ENCODE data around the gene RAB9A. TPM values are rescaled to one million over a fixed set of nuclear protein-coding genes. Genes with fewer than 3 reads are reported as not detected.

The RAB9A gene
- total RNA-seq, 1 experiment from 2014 or later = 25.8 TPM

GRCh38 chrX:13691841-13692371, 3.0 kb downstream of the RAB9A start:
- TF ChIP-seq EZH2 (IDR thresholded peaks at IDR 0.05; ENCODE audit: borderline replicate concordance, low read depth, low read length, poor library complexity, severe bottlenecking) (no peak), CTCF (conservative IDR thresholded peaks at IDR 0.05; ENCODE audit: low read depth, low read length) (no peak)
- intact Hi-C loops (cut with micrococcal nuclease; ENCODE audit: unreplicated experiment) = no loop called here
- peaks cover 37% of the 10 kb centered on the region for H3K4me1 ChIP-seq (ENCODE audit: insufficient read depth, low read length, poor library complexity, severe bottlenecking)
- H3K27me3 ChIP-seq (replicated peaks; ENCODE audit: insufficient read depth, low read depth, low read length, poor library complexity) = peaks cover 5% of the 10 kb centered on the region
- POLR2A ChIA-PET (ENCODE audit: low non-redundant PET) = no interaction called here
- no peaks in the 10 kb centered on the region for H3K36me3 ChIP-seq (ENCODE audit: insufficient read depth, low read length, poor library complexity, severe bottlenecking)
- CTCF ChIA-PET = no interaction called here
- no TSS peak for BruUV-seq (replicated peaks)
- no peak for DNase-seq (ENCODE audit: low spot score)
- no peak overlapping the region for H3K4me3 ChIP-seq (ENCODE audit: low read depth, low read length, poor library complexity, severe bottlenecking)
- no peak overlapping the region for H3K27ac ChIP-seq (ENCODE audit: low read depth, low read length, poor library complexity, severe bottlenecking)
- no peaks in the 10 kb centered on the region for H3K9me3 ChIP-seq (ENCODE audit: low read depth, low read length, poor library complexity, severe bottlenecking)

GRCh38 chrX:13692771-13693231, 3.9 kb downstream of the RAB9A start:
- TF ChIP-seq EZH2 (IDR thresholded peaks at IDR 0.05; ENCODE audit: borderline replicate concordance, low read depth, low read length, poor library complexity, severe bottlenecking) (no peak), CTCF (conservative IDR thresholded peaks at IDR 0.05; ENCODE audit: low read depth, low read length) (no peak)
- no TSS peak for BruUV-seq (replicated peaks)
- Histone ChIP-seq H3K4me1 (ENCODE audit: insufficient read depth, low read length, poor library complexity, severe bottlenecking) (peaks cover 40% of the 10 kb centered on the region), H3K36me3 (ENCODE audit: insufficient read depth, low read length, poor library complexity, severe bottlenecking) (no peaks in the 10 kb centered on the region), H3K27ac (ENCODE audit: low read depth, low read length, poor library complexity, severe bottlenecking) (no peak overlapping the region), H3K4me3 (ENCODE audit: low read depth, low read length, poor library complexity, severe bottlenecking) (no peak overlapping the region), H3K27me3 (replicated peaks; ENCODE audit: insufficient read depth, low read depth, low read length, poor library complexity) (peaks cover 5% of the 10 kb centered on the region), H3K9me3 (ENCODE audit: low read depth, low read length, poor library complexity, severe bottlenecking) (no peaks in the 10 kb centered on the region)
- no peak for DNase-seq (ENCODE audit: low spot score)
- intact Hi-C loops (cut with micrococcal nuclease; ENCODE audit: unreplicated experiment) = no loop called here
- ChIA-PET POLR2A (ENCODE audit: low non-redundant PET) (no interaction called here), CTCF (no interaction called here)

- no TSS peak for BruUV-seq (replicated peaks)
- no peak for TF ChIP-seq CTCF (conservative IDR thresholded peaks at IDR 0.05; ENCODE audit: low read depth, low read length)
- TF ChIP-seq EZH2 (IDR thresholded peaks at IDR 0.05; ENCODE audit: borderline replicate concordance, low read depth, low read length, poor library complexity, severe bottlenecking) = no peak
- intact Hi-C loops (cut with micrococcal nuclease; ENCODE audit: unreplicated experiment) = no loop called here
- Histone ChIP-seq H3K36me3 (ENCODE audit: insufficient read depth, low read length, poor library complexity, severe bottlenecking) (no peaks in the 10 kb centered on the region), H3K27me3 (replicated peaks; ENCODE audit: insufficient read depth, low read depth, low read length, poor library complexity) (no peaks in the 10 kb centered on the region), H3K4me1 (ENCODE audit: insufficient read depth, low read length, poor library complexity, severe bottlenecking) (peaks cover 45% of the 10 kb centered on the region), H3K27ac (ENCODE audit: low read depth, low read length, poor library complexity, severe bottlenecking) (no peak overlapping the region), H3K9me3 (ENCODE audit: low read depth, low read length, poor library complexity, severe bottlenecking) (no peaks in the 10 kb centered on the region), H3K4me3 (ENCODE audit: low read depth, low read length, poor library complexity, severe bottlenecking) (no peak overlapping the region)
- POLR2A ChIA-PET (ENCODE audit: low non-redundant PET) = no interaction called here
- CTCF ChIA-PET = no interaction called here
- DNase-seq (ENCODE audit: low spot score) = no peak
Measured at GRCh38 chrX:13693341-13693961, 4.5 kb downstream of the RAB9A start.
